HFF-Myc (cell line): Measurements from ENCODE around the gene OSBPL5.
A peak's percentile ranks its signal among the peaks of the same experiment; 100 is the strongest.
"Not testable (repeated sequence)": the region's sequence is repeated elsewhere in the genome, so short reads cannot be mapped to it uniquely, and the experiment has no call there.

Experiments
- DNase-seq: peaks from one replicate; pipeline ENCODE4 v3.0.0-alpha.2; 2011; ENCODE audit warnings: low read depth; ENCODE audit errors: extremely low read depth
- H3K4me3 ChIP-seq: replicated peaks from 2 replicates; pipeline ENCODE4 v1.5.1; 2011; ENCODE audit warnings: low read depth, mild to moderate bottlenecking, control low read depth, low read length
- TF ChIP-seq, protein P1 (sequence below): IDR thresholded peaks from 2 replicates; pipeline ENCODE4 v1.5.1; 2012; ENCODE audit warnings: mild to moderate bottlenecking, low read depth, low read length, control low read depth; ENCODE audit errors: missing control alignments

OSBPL5 gene

DNA sequence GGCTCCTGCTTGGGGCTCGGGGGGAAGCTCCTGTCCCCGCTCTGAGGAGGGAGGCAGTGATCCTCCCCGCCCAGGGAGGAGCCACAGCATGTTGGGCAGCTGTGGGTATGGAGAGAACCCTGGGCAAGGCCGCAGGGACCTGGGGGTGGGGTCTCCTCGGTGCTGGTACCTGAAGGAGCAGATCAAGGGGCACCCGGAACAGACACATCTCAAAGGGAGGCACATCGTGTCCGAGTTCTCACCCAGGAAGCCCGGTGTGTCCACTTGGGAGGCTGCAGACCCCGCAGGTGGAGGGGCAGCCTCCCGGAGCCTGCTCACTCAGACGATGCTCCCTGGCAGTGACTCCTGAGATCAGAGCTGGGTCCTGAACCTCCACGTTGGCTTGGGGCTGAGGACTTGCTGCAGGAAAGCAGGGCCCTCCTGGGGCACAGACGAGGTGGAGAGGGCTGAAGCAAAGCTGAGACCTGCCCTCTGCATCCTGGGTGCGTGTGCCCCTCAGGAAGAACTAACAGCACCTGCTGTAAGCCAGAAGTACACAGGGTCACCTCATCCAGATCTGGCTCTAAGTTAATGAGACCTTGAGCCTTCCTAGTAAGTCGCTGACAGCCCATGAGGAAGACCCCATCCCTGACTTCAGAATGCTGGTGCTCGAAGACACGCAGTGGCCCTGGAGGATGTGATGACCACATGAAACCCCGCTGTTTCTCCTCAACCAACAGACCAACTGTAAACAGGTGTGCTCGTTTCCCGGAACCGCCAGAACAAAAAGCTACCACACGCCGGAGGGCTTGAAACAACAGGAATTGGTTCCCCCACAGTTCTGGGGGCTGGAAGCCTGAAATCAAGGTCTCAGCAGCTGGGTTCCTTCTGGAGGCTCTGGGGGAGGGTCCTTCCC, 5.9 kb upstream of the OSBPL5 start:
- TF ChIP-seq, protein P1, sequence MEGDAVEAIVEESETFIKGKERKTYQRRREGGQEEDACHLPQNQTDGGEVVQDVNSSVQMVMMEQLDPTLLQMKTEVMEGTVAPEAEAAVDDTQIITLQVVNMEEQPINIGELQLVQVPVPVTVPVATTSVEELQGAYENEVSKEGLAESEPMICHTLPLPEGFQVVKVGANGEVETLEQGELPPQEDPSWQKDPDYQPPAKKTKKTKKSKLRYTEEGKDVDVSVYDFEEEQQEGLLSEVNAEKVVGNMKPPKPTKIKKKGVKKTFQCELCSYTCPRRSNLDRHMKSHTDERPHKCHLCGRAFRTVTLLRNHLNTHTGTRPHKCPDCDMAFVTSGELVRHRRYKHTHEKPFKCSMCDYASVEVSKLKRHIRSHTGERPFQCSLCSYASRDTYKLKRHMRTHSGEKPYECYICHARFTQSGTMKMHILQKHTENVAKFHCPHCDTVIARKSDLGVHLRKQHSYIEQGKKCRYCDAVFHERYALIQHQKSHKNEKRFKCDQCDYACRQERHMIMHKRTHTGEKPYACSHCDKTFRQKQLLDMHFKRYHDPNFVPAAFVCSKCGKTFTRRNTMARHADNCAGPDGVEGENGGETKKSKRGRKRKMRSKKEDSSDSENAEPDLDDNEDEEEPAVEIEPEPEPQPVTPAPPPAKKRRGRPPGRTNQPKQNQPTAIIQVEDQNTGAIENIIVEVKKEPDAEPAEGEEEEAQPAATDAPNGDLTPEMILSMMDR, result no peak
- no peak overlapping the region for H3K4me3 ChIP-seq
- no peak for DNase-seq

DNA sequence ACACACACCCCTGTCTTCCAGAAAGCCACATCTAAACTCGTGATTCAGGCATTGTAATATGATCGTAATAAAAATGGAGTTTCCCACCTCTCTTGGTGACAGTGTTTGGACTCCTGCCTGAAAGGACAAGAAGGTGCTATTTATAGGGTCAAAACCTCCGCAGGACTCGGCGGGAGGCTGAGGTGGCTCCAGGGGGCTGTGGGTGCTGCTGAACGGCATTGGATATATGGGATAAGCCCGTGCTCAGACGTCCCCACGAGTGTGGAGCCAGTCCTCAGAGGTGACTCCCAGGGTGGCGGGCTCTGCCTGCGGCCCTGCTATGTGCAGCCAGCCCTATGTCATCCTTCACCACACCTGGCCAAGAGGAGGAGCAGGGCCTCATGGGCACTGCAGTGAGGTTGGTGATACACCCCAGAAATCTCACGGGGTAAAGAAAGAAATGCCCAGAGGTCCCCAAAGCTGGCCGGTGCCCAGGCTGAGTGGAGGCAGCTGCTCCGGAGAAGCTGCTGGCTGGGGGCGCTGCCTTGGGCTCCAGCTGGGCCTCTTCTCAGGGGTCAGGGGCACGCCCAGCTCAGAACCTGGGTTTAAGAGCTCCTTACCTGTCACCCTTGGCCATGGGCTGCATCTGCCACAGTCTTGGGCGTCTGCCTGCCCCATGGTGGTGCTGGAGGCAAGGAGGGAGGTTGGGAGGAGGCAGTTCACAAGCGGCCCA, 5.1 kb upstream of the OSBPL5 start:
- no peak for DNase-seq
- peak overlapping the region; percentile 45 for H3K4me3 ChIP-seq
- TF ChIP-seq, protein P1, result no peak

DNA sequence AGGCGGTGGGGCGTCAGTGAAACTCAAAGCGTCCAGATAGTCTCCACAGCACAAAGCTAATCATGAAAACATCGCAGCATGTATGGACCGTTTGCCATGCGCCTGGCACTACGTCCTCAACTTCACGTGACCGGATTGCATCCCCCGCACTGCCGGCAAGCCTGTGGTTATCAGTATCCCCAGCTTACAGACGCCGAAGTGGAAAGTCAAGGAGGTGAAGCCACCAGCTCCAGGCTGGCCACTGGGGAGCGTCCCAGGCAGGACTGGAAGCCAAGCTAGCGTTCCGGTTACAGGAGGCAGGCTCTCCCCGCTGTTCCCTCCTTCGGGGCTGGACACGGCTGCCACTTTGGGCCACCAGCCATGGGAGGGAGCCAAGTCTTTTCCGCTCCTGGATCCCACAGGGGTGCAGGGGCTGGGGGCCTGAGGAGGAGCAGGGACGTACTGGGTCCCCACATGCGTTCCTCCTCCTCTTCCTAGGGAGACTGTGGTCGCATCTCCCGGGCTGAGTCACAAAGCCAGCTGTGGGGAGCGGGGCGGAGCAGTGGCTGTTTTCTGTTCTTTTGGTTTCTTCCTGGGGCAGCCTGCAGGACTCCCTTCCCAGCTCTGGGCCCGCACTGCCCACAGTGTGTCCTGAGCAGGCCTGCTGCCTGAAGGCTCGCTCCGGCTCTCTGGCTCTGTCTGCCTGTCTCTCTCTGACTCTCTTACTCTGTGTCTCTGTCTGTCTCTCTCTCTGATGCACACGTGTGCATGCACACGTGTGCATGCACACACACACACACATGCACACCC, 4.3 kb upstream of the OSBPL5 start:
- H3K4me3 ChIP-seq, result peak overlapping the region; percentile 45
- DNase-seq, result no peak
- TF ChIP-seq, protein P1, result peak; percentile 7

DNA sequence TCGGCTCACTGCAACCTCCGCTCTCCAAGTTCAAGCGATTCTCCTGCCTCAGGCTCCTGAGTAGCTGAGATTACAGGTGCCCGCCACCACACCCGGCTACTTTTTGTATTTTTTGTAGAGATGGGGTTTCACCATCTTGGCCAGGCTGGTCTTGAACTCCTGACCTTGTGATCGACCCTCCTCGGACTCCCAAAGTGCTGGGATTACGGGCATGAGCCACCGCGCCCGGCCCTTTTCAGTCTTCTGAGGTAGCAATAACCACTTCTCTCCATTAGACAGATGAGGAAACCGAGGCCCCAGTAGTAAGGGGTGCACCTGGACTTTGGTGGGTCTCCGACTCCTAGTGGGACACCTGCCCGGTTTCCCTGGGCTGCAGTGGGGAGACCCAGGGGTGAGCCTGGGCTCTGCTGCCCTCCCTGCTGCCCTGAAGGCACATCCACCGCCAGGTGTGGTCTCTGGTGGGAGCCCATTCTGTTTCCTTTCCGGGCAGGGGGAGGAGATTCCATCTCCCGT, 3.7 kb upstream of the OSBPL5 start:
- H3K4me3 ChIP-seq, result peak overlapping the region; percentile 45

DNA sequence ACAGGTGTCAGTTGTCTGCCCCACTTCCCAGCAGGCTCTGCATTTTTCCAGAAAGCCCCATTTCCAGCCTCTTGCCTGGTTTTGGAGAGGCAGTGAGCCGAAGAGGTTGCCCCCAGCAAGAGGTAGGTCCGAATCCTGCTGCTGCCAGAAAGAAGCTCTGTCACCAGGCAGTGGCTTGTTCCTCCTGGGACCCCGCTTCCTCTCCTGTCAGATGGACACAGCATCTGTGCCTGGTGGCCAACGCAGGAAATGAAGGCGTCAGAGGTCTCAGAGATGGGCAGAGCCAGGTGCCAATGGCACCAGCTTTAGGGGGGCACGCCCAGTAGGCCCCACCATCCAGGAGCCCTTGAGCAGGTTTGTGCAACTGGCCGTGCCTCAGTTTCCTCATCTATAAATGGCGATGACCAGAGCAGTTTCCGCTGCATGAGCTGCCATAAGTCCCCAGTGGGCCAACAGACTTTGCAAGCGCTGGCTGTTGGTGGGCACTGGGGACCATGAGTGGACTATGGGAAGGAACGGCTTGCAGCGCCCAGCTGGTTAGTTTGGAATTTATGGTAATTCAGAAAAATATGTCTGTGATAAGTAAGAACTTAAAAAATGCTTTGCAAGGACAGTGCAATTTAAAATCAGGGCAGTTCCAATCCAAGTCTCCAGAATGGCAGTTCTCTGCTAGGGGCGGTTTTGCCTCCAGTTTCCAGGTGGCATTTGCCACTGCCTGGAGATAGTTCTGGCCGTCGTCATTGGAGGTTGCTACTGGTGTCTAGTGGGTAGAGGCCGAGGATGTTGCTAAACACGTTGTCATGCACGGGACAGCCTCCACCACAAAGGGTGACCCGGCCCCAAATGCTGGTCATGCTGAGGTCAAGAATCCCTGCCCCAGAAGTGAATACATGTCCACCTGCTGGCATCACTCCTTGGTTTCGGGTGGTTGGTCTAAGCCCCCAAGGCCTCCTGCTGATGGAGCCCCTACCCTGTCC, 2.3 kb upstream of the OSBPL5 start:
- DNase-seq, result no peak
- no peak overlapping the region for H3K4me3 ChIP-seq
- TF ChIP-seq, protein P1, result no peak

More for the DNA sequence above, 3.7 kb upstream of the OSBPL5 start:
- not testable (repeated sequence) for DNase-seq

DNA sequence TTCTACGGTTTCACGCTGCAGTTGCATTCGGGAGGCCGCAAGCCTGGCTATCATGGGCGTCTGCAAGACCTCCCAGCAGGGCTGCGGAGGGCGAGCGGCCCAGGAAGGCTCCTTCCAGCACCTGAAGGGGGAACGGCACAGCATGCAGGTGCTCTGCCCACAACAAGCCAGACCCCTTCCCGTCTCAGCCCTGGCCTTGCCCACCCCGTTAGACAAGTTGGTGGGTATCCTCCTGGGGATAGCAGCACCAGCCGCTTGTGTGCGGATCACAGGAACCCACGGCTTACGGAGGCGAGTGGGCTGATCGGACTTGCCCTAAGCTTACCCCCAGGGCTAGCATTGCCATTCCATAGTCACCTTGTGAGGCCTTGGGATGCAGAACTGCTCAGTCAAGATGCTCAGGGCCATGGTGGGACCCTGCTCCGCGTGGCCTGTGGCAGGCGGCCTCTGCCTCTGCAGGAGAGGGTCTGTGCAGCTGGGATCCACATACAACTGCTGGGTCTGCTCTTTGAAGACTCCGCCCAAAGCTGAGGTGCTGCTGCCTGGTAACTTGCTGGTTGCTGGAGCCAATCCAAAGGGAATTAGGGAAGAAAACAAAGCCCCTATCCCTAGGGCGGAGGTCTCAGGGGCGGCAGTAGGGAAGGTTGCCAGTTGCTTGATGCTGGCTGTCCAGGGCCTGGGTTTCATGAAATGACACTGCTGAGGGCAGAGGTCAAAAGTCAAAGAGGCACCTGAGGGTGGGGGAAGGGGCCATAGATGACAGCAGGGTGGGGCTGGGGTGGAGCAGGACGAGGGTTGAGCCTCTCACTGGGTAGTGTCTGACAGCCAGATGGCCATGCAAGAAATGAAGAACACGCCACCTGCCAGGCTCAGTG, 1.4 kb upstream of the OSBPL5 start:
- TF ChIP-seq, protein P1, result no peak
- no peak overlapping the region for H3K4me3 ChIP-seq
- DNase-seq, result no peak
